ENCODE measurements around the gene ATXN7L2. TPM values are rescaled to one million over a fixed set of nuclear protein-coding genes. Genes with fewer than 3 reads are reported as not detected.

Gene ATXN7L2
- total RNA-seq, 1 donor from 2014 or later, result 18.0 TPM

GRCh38 chr1:109492779-109493178 is 9.1 kb downstream of the ATXN7L2 start:
- no peaks in the 10 kb centered on the region for H3K27me3 Mint-ChIP-seq (ENCODE audit: insufficient read depth)
- H3K27ac Mint-ChIP-seq, result no peak overlapping the region
- H3K9me3 Mint-ChIP-seq, result no peaks in the 10 kb centered on the region
- H3K36me3 Mint-ChIP-seq (ENCODE audit: low read depth), result peaks cover 30% of the 10 kb centered on the region
- no peak for DNase-seq (ENCODE audit: low spot score)
- intact Hi-C loops (cut with micrococcal nuclease), result loop anchor here (1.0 kb wide), 1 partner anchor 39 kb away; no protein-coding TSS in a partner anchor
- no peak overlapping the region for H3K4me3 Mint-ChIP-seq
- H3K4me1 Mint-ChIP-seq (ENCODE audit: low read depth), result peaks cover 25% of the 10 kb centered on the region

GRCh38 chr1:109493227-109493626 is 9.5 kb downstream of the ATXN7L2 start:
- Mint-ChIP-seq H3K9me3 (no peaks in the 10 kb centered on the region), H3K27ac (no peak overlapping the region), H3K27me3 (ENCODE audit: insufficient read depth) (no peaks in the 10 kb centered on the region), H3K4me3 (peak overlapping the region; percentile 96), H3K36me3 (ENCODE audit: low read depth) (peaks cover 34% of the 10 kb centered on the region), H3K4me1 (ENCODE audit: low read depth) (peaks cover 30% of the 10 kb centered on the region)
- DNase-seq (ENCODE audit: low spot score), result no peak
- intact Hi-C loops (cut with micrococcal nuclease), result no loop called here

- Mint-ChIP-seq H3K4me1 (ENCODE audit: low read depth) (peaks cover 34% of the 10 kb centered on the region), H3K27me3 (ENCODE audit: insufficient read depth) (no peaks in the 10 kb centered on the region), H3K36me3 (ENCODE audit: low read depth) (peaks cover 36% of the 10 kb centered on the region), H3K27ac (peak within 1 kb of the TSS; percentile 71), H3K4me3 (peak within 1 kb of the TSS; percentile 96), H3K9me3 (no peaks in the 10 kb centered on the region)
- intact Hi-C loops (cut with micrococcal nuclease), result loop anchor here (1.0 kb wide), 6 partner anchors 8 to 68 kb away; partner anchors contain the start of genes AMIGO1, ATXN7L2 and PSMA5
- DNase-seq (ENCODE audit: low spot score), result peak; percentile 87
These were observed 10.3 kb downstream of the ATXN7L2 start, which contains the start of gene CYB561D1 for GRCh38 chr1:109493805-109494539. Gene CYB561D1 (plus strand): TSS chr1:109494094. CDS start chr1:109494140, 46 bp downstream.

GRCh38 chr1:109495738-109496137 is 12.0 kb downstream of the ATXN7L2 start:
- no peak for DNase-seq (ENCODE audit: low spot score)
- intact Hi-C loops (cut with micrococcal nuclease), result no loop called here
- peak overlapping the region; percentile 96 for H3K4me3 Mint-ChIP-seq
- H3K27me3 Mint-ChIP-seq (ENCODE audit: insufficient read depth), result no peaks in the 10 kb centered on the region
- no peaks in the 10 kb centered on the region for H3K9me3 Mint-ChIP-seq
- peaks cover 41% of the 10 kb centered on the region for H3K36me3 Mint-ChIP-seq (ENCODE audit: low read depth)
- peak overlapping the region; percentile 40 for H3K27ac Mint-ChIP-seq
- H3K4me1 Mint-ChIP-seq (ENCODE audit: low read depth), result peaks cover 44% of the 10 kb centered on the region

- no peaks in the 10 kb centered on the region for H3K9me3 Mint-ChIP-seq
- intact Hi-C loops (cut with micrococcal nuclease), result no loop called here
- H3K27me3 Mint-ChIP-seq (ENCODE audit: insufficient read depth), result no peaks in the 10 kb centered on the region
- H3K4me3 Mint-ChIP-seq, result no peak overlapping the region
- H3K36me3 Mint-ChIP-seq (ENCODE audit: low read depth), result peaks cover 38% of the 10 kb centered on the region
- H3K27ac Mint-ChIP-seq, result no peak overlapping the region
- DNase-seq (ENCODE audit: low spot score), result no peak
- H3K4me1 Mint-ChIP-seq (ENCODE audit: low read depth), result peaks cover 63% of the 10 kb centered on the region
These were observed 13.9 kb downstream of the ATXN7L2 start for GRCh38 chr1:109497449-109498160.

GRCh38 chr1:109498161-109498801 is 14.6 kb downstream of the ATXN7L2 start:
- DNase-seq (ENCODE audit: low spot score), result no peak
- Mint-ChIP-seq H3K27ac (no peak overlapping the region), H3K4me3 (no peak overlapping the region), H3K27me3 (ENCODE audit: insufficient read depth) (no peaks in the 10 kb centered on the region), H3K9me3 (no peaks in the 10 kb centered on the region), H3K36me3 (ENCODE audit: low read depth) (peaks cover 38% of the 10 kb centered on the region), H3K4me1 (ENCODE audit: low read depth) (peaks cover 70% of the 10 kb centered on the region)
- intact Hi-C loops (cut with micrococcal nuclease), result no loop called here

GRCh38 chr1:109499081-109499480 is 15.4 kb downstream of the ATXN7L2 start:
- H3K27ac Mint-ChIP-seq, result no peak overlapping the region
- peaks cover 38% of the 10 kb centered on the region for H3K36me3 Mint-ChIP-seq (ENCODE audit: low read depth)
- intact Hi-C loops (cut with micrococcal nuclease), result no loop called here
- peaks cover 74% of the 10 kb centered on the region for H3K4me1 Mint-ChIP-seq (ENCODE audit: low read depth)
- DNase-seq (ENCODE audit: low spot score), result no peak
- no peaks in the 10 kb centered on the region for H3K27me3 Mint-ChIP-seq (ENCODE audit: insufficient read depth)
- H3K4me3 Mint-ChIP-seq, result no peak overlapping the region
- no peaks in the 10 kb centered on the region for H3K9me3 Mint-ChIP-seq

- no peak overlapping the region for H3K27ac Mint-ChIP-seq
- no peaks in the 10 kb centered on the region for H3K27me3 Mint-ChIP-seq (ENCODE audit: insufficient read depth)
- peaks cover 38% of the 10 kb centered on the region for H3K36me3 Mint-ChIP-seq (ENCODE audit: low read depth)
- DNase-seq (ENCODE audit: low spot score), result peak; percentile 32
- no peaks in the 10 kb centered on the region for H3K9me3 Mint-ChIP-seq
- intact Hi-C loops (cut with micrococcal nuclease), result loop anchor here (1.0 kb wide), 1 partner anchor 32 kb away; no protein-coding TSS in a partner anchor
- peaks cover 75% of the 10 kb centered on the region for H3K4me1 Mint-ChIP-seq (ENCODE audit: low read depth)
- no peak overlapping the region for H3K4me3 Mint-ChIP-seq
These were observed 16.2 kb downstream of the ATXN7L2 start for GRCh38 chr1:109499661-109500536.

GRCh38 chr1:109500941-109501381 is 17.3 kb downstream of the ATXN7L2 start:
- Mint-ChIP-seq H3K9me3 (no peaks in the 10 kb centered on the region), H3K27me3 (ENCODE audit: insufficient read depth) (no peaks in the 10 kb centered on the region), H3K4me3 (no peak overlapping the region), H3K4me1 (ENCODE audit: low read depth) (peaks cover 72% of the 10 kb centered on the region), H3K36me3 (ENCODE audit: low read depth) (peaks cover 34% of the 10 kb centered on the region), H3K27ac (no peak overlapping the region)
- intact Hi-C loops (cut with micrococcal nuclease), result loop anchor here (1.0 kb wide), 1 partner anchor 31 kb away; no protein-coding TSS in a partner anchor
- no peak for DNase-seq (ENCODE audit: low spot score)

- peak overlapping the region; percentile 60 for H3K4me3 Mint-ChIP-seq
- peak overlapping the region; percentile 87 for H3K27ac Mint-ChIP-seq
- intact Hi-C loops (cut with micrococcal nuclease), result loop anchor here (1.0 kb wide), 1 partner anchor 8 kb away; the partner anchor contains the start of gene CYB561D1
- DNase-seq (ENCODE audit: low spot score), result no peak
- H3K9me3 Mint-ChIP-seq, result no peaks in the 10 kb centered on the region
- H3K27me3 Mint-ChIP-seq (ENCODE audit: insufficient read depth), result no peaks in the 10 kb centered on the region
- peaks cover 26% of the 10 kb centered on the region for H3K36me3 Mint-ChIP-seq (ENCODE audit: low read depth)
- peaks cover 64% of the 10 kb centered on the region for H3K4me1 Mint-ChIP-seq (ENCODE audit: low read depth)
These were observed 18.1 kb downstream of the ATXN7L2 start for GRCh38 chr1:109501644-109502363.

- peak; percentile 44 for DNase-seq (ENCODE audit: low spot score)
- Mint-ChIP-seq H3K4me1 (ENCODE audit: low read depth) (peaks cover 63% of the 10 kb centered on the region), H3K27ac (peak overlapping the region; percentile 87), H3K27me3 (ENCODE audit: insufficient read depth) (peaks cover 3% of the 10 kb centered on the region), H3K9me3 (no peaks in the 10 kb centered on the region), H3K4me3 (peak overlapping the region; percentile 60), H3K36me3 (ENCODE audit: low read depth) (peaks cover 30% of the 10 kb centered on the region)
- intact Hi-C loops (cut with micrococcal nuclease), result loop anchor here (1.0 kb wide), 1 partner anchor 8 kb away; the partner anchor contains the start of gene CYB561D1
These were observed 18.7 kb downstream of the ATXN7L2 start for GRCh38 chr1:109502364-109502851.

Data from activated T-helper 1 cell treated with anti-CD3 and anti-CD28 coated beads, Interleukin-12 subunit alpha, Interleukin-12 subunit beta, Interleukin-2, Interleukin-4 antibody, amounts not matched to agents 30 ng/mL and 10 ng/mL and 1 ng/mL, durations not matched to agents 14 hours and 24 hours and 36 hours (primary cell).